Measurements from ENCODE around the gene SHISA6. TPM values are rescaled to one million over a fixed set of nuclear protein-coding genes. Genes with fewer than 3 reads are reported as not detected.

Gene SHISA6
- total RNA-seq, 4 donors from 2014 or later: 0.45 to 4.9 (median 3.3) TPM

DNA sequence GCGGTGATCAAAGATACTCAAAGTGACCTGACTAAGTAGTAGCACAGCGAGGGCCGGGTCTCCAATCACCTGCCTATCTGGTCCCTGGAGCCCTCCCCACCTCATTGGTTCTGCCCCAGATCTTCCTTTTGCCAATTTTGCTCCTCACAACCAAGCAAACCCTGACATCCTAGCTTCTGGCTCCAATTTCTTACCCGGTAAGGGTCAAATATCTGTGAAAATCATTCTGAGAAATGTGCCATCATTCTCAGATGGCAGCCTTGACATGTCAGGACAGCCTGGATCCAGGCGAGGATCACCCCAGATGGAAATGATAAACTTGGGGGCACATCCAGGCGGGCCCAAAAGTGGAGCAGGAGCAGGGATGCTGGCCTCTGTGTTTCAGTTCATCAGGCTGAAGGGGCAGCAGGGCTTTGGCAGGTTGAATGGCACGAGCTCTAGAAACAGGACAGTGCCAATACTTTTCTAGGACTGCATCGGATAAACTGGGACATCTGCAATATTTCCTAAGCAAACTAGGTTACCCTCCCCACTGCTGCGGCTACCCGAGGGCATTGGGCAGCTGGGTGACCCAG lies 83.9 kb downstream of the SHISA6 start:
- Histone ChIP-seq H3K4me3 (no peak overlapping the region), H3K9me3 (no peaks in the 10 kb centered on the region), H3K36me3 (no peaks in the 10 kb centered on the region), H3K4me1 (no peaks in the 10 kb centered on the region), H3K27me3 (no peaks in the 10 kb centered on the region), H3K27ac (no peak overlapping the region)
- TF ChIP-seq, protein P1, sequence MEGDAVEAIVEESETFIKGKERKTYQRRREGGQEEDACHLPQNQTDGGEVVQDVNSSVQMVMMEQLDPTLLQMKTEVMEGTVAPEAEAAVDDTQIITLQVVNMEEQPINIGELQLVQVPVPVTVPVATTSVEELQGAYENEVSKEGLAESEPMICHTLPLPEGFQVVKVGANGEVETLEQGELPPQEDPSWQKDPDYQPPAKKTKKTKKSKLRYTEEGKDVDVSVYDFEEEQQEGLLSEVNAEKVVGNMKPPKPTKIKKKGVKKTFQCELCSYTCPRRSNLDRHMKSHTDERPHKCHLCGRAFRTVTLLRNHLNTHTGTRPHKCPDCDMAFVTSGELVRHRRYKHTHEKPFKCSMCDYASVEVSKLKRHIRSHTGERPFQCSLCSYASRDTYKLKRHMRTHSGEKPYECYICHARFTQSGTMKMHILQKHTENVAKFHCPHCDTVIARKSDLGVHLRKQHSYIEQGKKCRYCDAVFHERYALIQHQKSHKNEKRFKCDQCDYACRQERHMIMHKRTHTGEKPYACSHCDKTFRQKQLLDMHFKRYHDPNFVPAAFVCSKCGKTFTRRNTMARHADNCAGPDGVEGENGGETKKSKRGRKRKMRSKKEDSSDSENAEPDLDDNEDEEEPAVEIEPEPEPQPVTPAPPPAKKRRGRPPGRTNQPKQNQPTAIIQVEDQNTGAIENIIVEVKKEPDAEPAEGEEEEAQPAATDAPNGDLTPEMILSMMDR (IDR thresholded peaks at IDR 0.05): no peak
- 86% methylated on average over 9 of the region's 10 CpGs for WGBS
- no peak for DNase-seq (ENCODE audit: low spot score in 2 of 2)

- no peak for DNase-seq (ENCODE audit: low spot score in 2 of 2)
- no peak overlapping the region for H3K27ac ChIP-seq
- 74% methylated on average over 5 of the region's 5 CpGs for WGBS
- no peaks in the 10 kb centered on the region for H3K9me3 ChIP-seq
- no peaks in the 10 kb centered on the region for H3K27me3 ChIP-seq
- H3K4me3 ChIP-seq: no peak overlapping the region
- TF ChIP-seq POLR2A (IDR thresholded peaks at IDR 0.05): no peak
- H3K36me3 ChIP-seq: no peaks in the 10 kb centered on the region
- H3K4me1 ChIP-seq: no peaks in the 10 kb centered on the region
Observed at GRCh38 chr17:11326492-11326891, 85.5 kb downstream of the SHISA6 start.

GRCh38 chr17:11328770-11329169 lies 87.8 kb downstream of the SHISA6 start:
- Histone ChIP-seq H3K4me1 (no peaks in the 10 kb centered on the region), H3K36me3 (no peaks in the 10 kb centered on the region), H3K9me3 (no peaks in the 10 kb centered on the region), H3K27ac (no peak overlapping the region), H3K4me3 (no peak overlapping the region), H3K27me3 (no peaks in the 10 kb centered on the region)
- WGBS: 64% methylated on average over 2 of the region's 2 CpGs
- no peak for TF ChIP-seq EP300 (IDR thresholded peaks at IDR 0.05)
- TF ChIP-seq, protein P1 (IDR thresholded peaks at IDR 0.05): no peak
- TF ChIP-seq POLR2AphosphoS5 (IDR thresholded peaks at IDR 0.05): no peak
- no peak for TF ChIP-seq POLR2A (IDR thresholded peaks at IDR 0.05)
- DNase-seq (ENCODE audit: low spot score in 2 of 2): no peak

GRCh38 chr17:11330006-11330405 lies 89.0 kb downstream of the SHISA6 start:
- H3K27ac ChIP-seq: no peak overlapping the region
- WGBS: 70% methylated on average over 4 of the region's 4 CpGs
- no peak for DNase-seq (ENCODE audit: low spot score in 2 of 2)

GRCh38 chr17:11330826-11331225 lies 89.8 kb downstream of the SHISA6 start:
- WGBS: 20% methylated on average over 8 of the region's 8 CpGs
- Histone ChIP-seq H3K9me3 (no peaks in the 10 kb centered on the region), H3K27me3 (no peaks in the 10 kb centered on the region), H3K27ac (no peak overlapping the region), H3K4me3 (no peak overlapping the region), H3K4me1 (no peaks in the 10 kb centered on the region), H3K36me3 (no peaks in the 10 kb centered on the region)
- no peak for DNase-seq (ENCODE audit: low spot score in 2 of 2)
- no peak for TF ChIP-seq POLR2A (IDR thresholded peaks at IDR 0.05)
- TF ChIP-seq, protein P1 (IDR thresholded peaks at IDR 0.05): no peak
- TF ChIP-seq POLR2AphosphoS5 (IDR thresholded peaks at IDR 0.05): no peak
- TF ChIP-seq EP300 (IDR thresholded peaks at IDR 0.05): no peak

More at GRCh38 chr17:11330006-11330405, 89.0 kb downstream of the SHISA6 start:
- no peaks in the 10 kb centered on the region for H3K36me3 ChIP-seq
- TF ChIP-seq POLR2AphosphoS5 (IDR thresholded peaks at IDR 0.05) (no peak), POLR2A (IDR thresholded peaks at IDR 0.05) (no peak), EP300 (IDR thresholded peaks at IDR 0.05) (no peak)
- TF ChIP-seq, protein P1 (IDR thresholded peaks at IDR 0.05): no peak
- H3K4me3 ChIP-seq: no peak overlapping the region
- no peaks in the 10 kb centered on the region for H3K27me3 ChIP-seq
- H3K4me1 ChIP-seq: no peaks in the 10 kb centered on the region
- no peaks in the 10 kb centered on the region for H3K9me3 ChIP-seq
